Chondrocyte (in vitro differentiated cells): ENCODE results near the gene LYPD5. TPM values are rescaled to one million over a fixed set of nuclear protein-coding genes. Genes with fewer than 3 reads are reported as not detected.

ENCODE experiments used
- DNase-seq: peaks from one replicate; pipeline ENCODE4 v3.0.0; 2021; ENCODE audit warnings: mixed read lengths, low spot score
- H3K27ac Mint-ChIP-seq: one replicate; pipeline ENCODE4 v1.8.0; 2021; ENCODE audit warnings: mild to moderate bottlenecking, moderate library complexity, mixed read lengths; ENCODE audit not compliant: unreplicated experiment
- H3K27me3 Mint-ChIP-seq: 2 replicates; pipeline ENCODE4 v1.8.0; 2021; ENCODE audit warnings: low read depth, mixed read lengths
- H3K36me3 Mint-ChIP-seq: 2 replicates; pipeline ENCODE4 v1.8.0; 2021; ENCODE audit warnings: low read depth, mixed read lengths
- H3K4me1 Mint-ChIP-seq: 2 replicates; pipeline ENCODE4 v1.8.0; 2021; ENCODE audit warnings: low read depth, mild to moderate bottlenecking, mixed read lengths
- H3K4me3 Mint-ChIP-seq: one replicate; pipeline ENCODE4 v1.8.0; 2021; ENCODE audit warnings: mild to moderate bottlenecking, moderate library complexity, mixed read lengths; ENCODE audit not compliant: unreplicated experiment
- H3K9me3 Mint-ChIP-seq: 2 replicates; pipeline ENCODE4 v1.8.0; 2021; ENCODE audit warnings: low read depth, mixed read lengths
- CTCF ChIP-seq: fragments of 200-600 bp; sonication (generic); IDR thresholded peaks from 2 replicates; pipeline ENCODE4 v1.5.0; 2021; ENCODE audit warnings: antibody characterized with exemption, mild to moderate bottlenecking, moderate library complexity
- total RNA-seq: library from RNA; stranded (reverse); gene quantifications from 3 replicates; pipeline ENCODE4 v1.2.1, GENCODE V29; 2021

Gene LYPD5
- total RNA-seq, 1 donor from 2014 or later: not detected

DNA sequence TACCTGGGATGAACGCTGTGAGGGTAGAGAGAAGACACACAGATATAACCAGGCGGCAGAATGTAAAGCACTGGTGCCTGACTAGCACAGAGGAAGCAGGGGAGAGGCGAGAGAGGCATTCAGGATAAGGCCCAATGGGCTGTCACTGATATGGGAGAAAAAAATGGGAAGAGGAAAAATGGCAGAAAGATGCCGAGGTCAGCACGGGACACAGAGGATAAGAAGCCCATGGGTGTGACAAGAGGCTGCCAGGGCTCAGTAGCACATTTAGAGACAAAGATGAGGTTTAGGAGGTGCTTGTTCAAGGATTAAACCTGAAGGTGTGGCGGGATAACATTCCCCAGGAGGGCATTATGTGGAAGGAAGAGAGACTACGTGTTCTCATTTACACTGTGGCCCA lies 53.1 kb downstream of the LYPD5 start:
- DNase-seq: no peak
- Mint-ChIP-seq H3K4me1 (peaks cover 37% of the 10 kb centered on the region), H3K9me3 (no peaks in the 10 kb centered on the region), H3K4me3 (no peak overlapping the region), H3K27ac (no peak overlapping the region), H3K27me3 (no peaks in the 10 kb centered on the region), H3K36me3 (peaks cover 37% of the 10 kb centered on the region)
- no peak for TF ChIP-seq CTCF

DNA sequence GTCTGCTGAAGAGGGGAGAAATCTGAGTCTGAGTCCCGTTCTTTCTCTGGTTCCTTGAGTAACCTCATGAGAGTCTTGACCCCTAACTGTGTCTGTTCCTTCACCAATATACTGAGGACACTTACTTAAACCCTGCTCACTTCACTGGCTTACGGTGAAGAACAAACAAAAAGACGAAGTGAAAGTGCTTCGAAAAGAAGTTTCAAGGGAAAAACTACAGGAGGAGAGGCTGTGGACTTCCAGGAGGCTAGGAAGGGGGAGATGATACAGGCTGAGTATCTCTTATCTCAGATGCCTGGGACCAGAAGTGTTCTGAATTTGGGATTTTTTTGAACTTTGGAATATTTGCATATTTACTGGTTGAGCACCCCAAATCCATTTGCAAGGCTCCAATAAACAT lies 53.6 kb downstream of the LYPD5 start:
- peaks cover 36% of the 10 kb centered on the region for H3K4me1 Mint-ChIP-seq
- no peaks in the 10 kb centered on the region for H3K9me3 Mint-ChIP-seq
- H3K36me3 Mint-ChIP-seq: peaks cover 40% of the 10 kb centered on the region
- H3K27me3 Mint-ChIP-seq: no peaks in the 10 kb centered on the region
- no peak for TF ChIP-seq CTCF
- no peak overlapping the region for H3K4me3 Mint-ChIP-seq
- no peak overlapping the region for H3K27ac Mint-ChIP-seq
- DNase-seq: no peak

DNA sequence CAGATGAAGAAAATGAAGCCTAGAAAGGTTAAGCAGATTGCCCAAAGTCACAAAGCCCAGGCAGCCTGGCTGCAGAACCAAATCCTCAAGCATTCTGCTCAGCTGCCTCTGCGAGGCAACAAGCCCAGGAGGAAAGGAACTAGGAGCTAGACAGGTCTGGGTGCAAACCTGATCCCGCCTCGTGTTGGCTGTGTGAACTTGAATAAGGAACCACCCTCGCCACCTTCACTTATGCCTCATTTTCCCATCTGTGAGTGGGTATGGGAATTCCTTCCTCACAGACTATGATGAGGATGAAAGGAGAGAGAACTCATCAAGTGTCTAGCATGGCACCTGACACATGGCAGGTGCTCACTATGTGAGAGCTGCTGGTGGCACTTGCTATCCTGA lies 54.0 kb downstream of the LYPD5 start:
- DNase-seq: no peak
- H3K27ac Mint-ChIP-seq: peak overlapping the region; percentile 75
- no peaks in the 10 kb centered on the region for H3K27me3 Mint-ChIP-seq
- no peak overlapping the region for H3K4me3 Mint-ChIP-seq
- peaks cover 33% of the 10 kb centered on the region for H3K4me1 Mint-ChIP-seq
- TF ChIP-seq CTCF: no peak
- H3K36me3 Mint-ChIP-seq: peaks cover 42% of the 10 kb centered on the region
- no peaks in the 10 kb centered on the region for H3K9me3 Mint-ChIP-seq

DNA sequence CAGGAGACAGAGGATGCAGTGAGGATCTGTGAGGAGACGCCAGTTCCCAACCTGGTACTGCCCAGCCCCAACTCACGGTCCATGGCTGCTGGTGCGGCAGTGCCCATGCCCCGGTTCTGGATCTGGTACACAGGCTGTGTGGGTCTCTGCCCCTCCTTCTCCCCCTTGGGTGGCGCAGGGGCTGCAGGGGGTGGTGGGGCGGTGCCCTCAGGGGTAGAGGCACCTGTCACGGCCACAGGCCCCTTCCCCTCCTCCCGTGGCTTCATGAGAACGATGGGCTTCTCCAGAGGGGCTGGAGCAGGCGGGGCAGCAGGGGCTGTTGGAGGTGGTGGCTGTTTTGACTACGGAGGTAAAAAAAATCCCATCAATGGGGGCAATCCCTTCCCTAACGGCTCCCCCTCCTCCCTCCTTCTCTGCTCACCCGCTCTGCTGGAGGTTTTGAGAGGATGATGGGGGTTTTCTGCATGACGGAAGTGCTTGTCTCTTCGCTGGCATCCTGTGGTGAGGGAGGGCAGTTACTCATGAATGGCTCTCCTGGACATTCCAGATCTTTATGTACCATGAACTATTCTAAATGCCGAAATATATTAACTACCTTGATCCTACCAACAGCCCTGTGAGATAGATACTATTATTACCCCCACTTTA lies 54.6 kb downstream of the LYPD5 start:
- no peaks in the 10 kb centered on the region for H3K9me3 Mint-ChIP-seq
- no peak for TF ChIP-seq CTCF
- no peaks in the 10 kb centered on the region for H3K27me3 Mint-ChIP-seq
- H3K27ac Mint-ChIP-seq: peak overlapping the region; percentile 75
- H3K36me3 Mint-ChIP-seq: peaks cover 46% of the 10 kb centered on the region
- H3K4me3 Mint-ChIP-seq: no peak overlapping the region
- H3K4me1 Mint-ChIP-seq: peaks cover 33% of the 10 kb centered on the region
- DNase-seq: no peak

Other genes starting within 250 kb of the LYPD5 start
- 22.8 to 30.5 TPM (median 30.4 TPM) in 3 replicates for gene XRCC1, start 226.9 kb downstream of the LYPD5 start, total RNA-seq
- gene PINLYP, start 226.6 kb downstream of the LYPD5 start, total RNA-seq: 0.51 to 2.3 TPM (median 1.6 TPM) in 3 replicates
- gene IRGQ, start 206.3 kb downstream of the LYPD5 start, total RNA-seq: 40.0 to 43.1 TPM (median 41.7 TPM) in 3 replicates
- 11.9 to 17.6 TPM (median 12.1 TPM) in 3 replicates for gene ZNF576, start 205.9 kb downstream of the LYPD5 start, total RNA-seq
- 0.12 to 0.27 TPM in 2 of 3 replicates, not detected in the other for gene SRRM5, start 190.4 kb downstream of the LYPD5 start, total RNA-seq
- gene ZNF428, start 182.8 kb downstream of the LYPD5 start, total RNA-seq: 50.7 to 53.9 TPM (median 52.5 TPM) in 3 replicates
- 5.6 to 7.1 TPM (median 6.1 TPM) in 3 replicates for gene CADM4, start 162.6 kb downstream of the LYPD5 start, total RNA-seq
- 16.3 to 23.6 TPM (median 19.9 TPM) in 3 replicates for gene PLAUR, start 132.3 kb downstream of the LYPD5 start, total RNA-seq
- not detected in 3 replicates for gene IRGC, start 86.4 kb downstream of the LYPD5 start, total RNA-seq
- gene SMG9, start 47.5 kb downstream of the LYPD5 start, total RNA-seq: 46.9 to 55.4 TPM (median 47.2 TPM) in 3 replicates
- 2.3 to 3.3 TPM (median 2.9 TPM) in 3 replicates for gene KCNN4, start 21.5 kb downstream of the LYPD5 start, total RNA-seq
- 7.6 to 12.8 TPM (median 8.4 TPM) in 3 replicates for gene ZNF283, start 24.9 kb upstream of the LYPD5 start, total RNA-seq
- 5.1 to 9.4 TPM (median 6.1 TPM) in 3 replicates for gene ZNF404, start 81.5 kb upstream of the LYPD5 start, total RNA-seq
- 14.4 to 18.8 TPM (median 15.5 TPM) in 3 replicates for gene ZNF45, start 132.8 kb upstream of the LYPD5 start, total RNA-seq
- 7.9 to 9.2 TPM (median 8.7 TPM) in 3 replicates for gene ZNF221, start 148.8 kb upstream of the LYPD5 start, total RNA-seq
- 6.6 to 9.9 TPM (median 9.3 TPM) in 3 replicates for gene ZNF155, start 181.7 kb upstream of the LYPD5 start, total RNA-seq
- gene ZNF230, start 200.5 kb upstream of the LYPD5 start, total RNA-seq: 2.2 to 3.9 TPM (median 3.3 TPM) in 3 replicates
- 5.8 to 8.5 TPM (median 6.3 TPM) in 3 replicates for gene ZNF222, start 222.9 kb upstream of the LYPD5 start, total RNA-seq
- gene ZNF223, start 249.6 kb upstream of the LYPD5 start, total RNA-seq: 2.5 to 6.5 TPM (median 5.2 TPM) in 3 replicates